ENCODE results near the gene PTPRN2.
"Not testable (repeated sequence)": the region's sequence is repeated elsewhere in the genome, so short reads cannot be mapped to it uniquely, and the experiment has no call there.

The PTPRN2 gene

DNA sequence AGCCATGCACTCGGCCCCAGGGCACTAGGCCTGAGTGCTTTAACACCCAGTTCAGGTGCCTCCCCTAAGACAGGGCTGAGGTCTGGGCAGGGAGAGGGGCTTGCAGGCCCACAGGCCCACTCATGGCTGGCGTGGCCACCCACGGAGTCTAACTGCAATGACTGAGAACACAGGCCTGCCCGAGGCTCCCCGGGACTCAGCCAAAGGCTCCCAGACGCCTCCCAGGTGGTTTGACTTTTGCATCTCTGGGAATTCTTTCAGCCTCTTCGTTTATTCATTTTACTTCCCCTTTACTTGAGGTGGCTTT is 37.3 kb downstream of the PTPRN2 start:
- FAIRE-seq = no peak

GRCh38 chr7:158549616-158550393 is 37.8 kb downstream of the PTPRN2 start:
- FAIRE-seq = no peak

- no peak for FAIRE-seq
These were observed 38.4 kb downstream of the PTPRN2 start for GRCh38 chr7:158549176-158549615.

GRCh38 chr7:158548726-158549125 is 38.9 kb downstream of the PTPRN2 start:
- no peak for FAIRE-seq

DNA sequence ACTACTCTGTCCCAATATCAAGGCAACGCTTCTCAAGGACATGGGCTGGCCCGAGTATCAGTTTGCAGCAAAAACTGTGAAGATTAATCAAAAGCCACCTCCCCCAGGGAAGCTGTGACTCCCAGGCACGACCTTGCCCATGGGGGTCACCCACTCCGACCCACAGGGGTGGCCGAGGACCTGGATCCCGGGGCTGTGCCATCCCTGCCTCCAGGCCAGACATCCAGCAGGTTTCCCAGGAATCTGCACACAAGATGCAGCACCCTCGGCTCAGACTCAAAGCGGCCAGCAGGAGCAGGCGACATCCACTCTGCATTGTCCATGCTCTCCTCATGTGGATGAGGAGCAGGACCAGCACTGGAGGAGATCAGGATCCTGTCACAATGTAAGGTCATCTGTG is 39.8 kb downstream of the PTPRN2 start:
- no peak for FAIRE-seq

DNA sequence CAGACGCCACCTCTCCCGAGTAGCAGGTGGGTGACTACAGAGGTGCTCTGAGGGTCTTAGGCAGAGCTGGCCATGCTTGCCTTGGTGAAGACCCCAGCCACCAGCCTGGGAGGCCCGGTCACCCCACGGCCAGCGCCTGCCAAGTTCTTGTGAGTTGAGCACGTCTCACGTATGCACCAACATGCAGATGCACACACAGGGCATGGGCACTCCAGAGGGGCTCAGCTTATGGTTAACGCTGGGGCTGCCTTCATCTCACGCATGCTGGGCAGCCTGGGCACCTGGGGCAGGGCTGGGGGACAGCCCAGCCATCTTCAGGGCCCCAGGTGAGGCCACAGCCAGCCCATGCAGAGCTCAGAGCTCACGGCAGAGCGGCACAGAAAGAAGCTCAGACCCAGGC is 41.0 kb downstream of the PTPRN2 start:
- FAIRE-seq = no peak

DNA sequence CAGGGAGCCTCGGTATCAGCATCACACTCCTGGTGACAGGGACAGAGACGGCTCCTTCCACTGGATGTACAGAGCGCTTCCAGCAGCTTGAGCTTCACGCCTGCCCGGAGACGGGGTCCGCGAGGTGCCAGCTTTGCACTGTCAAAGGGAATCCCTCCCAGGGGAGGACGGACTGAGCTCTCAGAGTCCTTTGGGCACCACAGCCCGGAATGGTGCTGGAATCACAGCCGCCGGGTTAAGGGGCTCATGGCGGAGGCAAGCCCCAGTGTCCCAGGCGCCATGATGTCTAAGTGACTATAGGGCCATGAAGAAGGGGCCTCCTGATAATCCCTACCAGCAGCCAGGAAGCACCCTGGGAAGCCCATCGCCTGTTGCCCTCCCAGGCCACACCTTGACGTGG is 41.4 kb downstream of the PTPRN2 start:
- FAIRE-seq = no peak

- no peak for FAIRE-seq
These were observed 42.9 kb downstream of the PTPRN2 start for GRCh38 chr7:158544708-158545107.

DNA sequence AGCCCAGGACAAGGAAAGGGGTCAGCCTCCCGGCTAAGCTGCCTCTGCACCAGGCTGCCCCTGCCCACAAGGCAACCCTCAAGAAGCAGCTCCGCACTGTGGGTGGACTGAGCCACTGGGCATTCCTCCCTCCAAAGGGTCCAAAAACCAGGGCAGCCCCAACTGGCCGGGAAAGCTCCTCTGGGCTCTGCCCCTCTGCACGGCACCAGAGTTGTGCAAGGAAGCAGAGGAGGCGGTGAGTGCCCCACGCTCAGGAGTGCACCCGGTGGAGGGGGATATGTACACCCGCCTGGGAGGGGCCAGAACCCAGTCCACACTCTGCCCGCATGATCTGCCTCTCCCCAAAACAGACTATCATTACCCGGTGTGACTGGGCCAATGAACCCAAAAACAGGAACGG is 43.8 kb downstream of the PTPRN2 start:
- no peak for FAIRE-seq

GRCh38 chr7:158542651-158543566 is 44.7 kb downstream of the PTPRN2 start:
- FAIRE-seq = no peak

DNA sequence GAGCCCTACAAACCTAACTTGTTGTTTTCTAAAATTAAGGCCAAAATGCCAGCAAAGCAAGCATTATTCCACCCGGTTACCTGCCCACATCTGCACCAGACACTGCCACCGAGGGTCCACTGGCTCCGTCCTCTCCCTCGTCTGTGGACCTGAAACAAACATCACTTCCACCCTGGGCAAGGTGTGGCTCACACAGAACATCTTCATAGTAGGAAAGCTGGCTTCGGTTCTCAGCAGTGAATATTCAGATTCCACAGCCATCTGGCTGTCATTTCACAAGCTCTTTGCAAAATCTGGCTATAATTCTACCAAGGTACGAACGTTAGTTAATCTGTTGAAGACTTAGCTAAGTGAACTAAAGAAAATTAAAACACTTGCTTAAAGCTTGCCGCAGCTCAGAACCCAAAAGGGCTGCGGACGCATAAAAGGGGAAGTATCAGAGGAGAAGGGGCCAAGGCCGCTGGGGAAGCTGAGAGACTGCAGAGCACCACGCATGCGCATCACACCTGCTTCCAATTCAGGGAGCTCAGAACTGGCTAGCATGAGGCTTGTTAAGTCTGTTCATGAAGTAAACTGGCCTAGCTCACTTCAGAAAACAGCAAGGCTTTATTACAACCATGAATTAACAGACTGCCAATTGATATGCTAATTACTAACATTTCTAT is 46.1 kb downstream of the PTPRN2 start:
- FAIRE-seq = no peak

DNA sequence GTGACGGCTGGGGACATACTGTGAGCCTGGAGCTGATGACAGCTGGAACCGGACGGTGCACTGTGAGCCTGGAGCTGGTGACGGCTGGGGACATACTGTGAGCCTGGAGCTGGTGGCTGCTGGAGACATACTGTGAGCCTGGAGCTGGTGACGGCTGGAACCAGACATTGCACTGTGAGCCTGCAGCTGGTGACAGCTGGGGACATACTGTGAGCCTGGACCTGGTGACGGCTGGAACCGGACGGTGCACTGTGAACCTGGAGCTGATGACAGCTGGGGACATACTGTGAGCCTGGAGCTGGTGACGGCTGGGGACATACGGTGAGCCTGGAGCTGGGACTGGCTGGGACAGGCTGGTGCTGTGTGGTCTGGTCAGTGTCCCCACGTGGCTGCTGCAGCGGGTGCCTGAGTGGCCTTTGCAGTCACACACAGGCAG is 47.9 kb downstream of the PTPRN2 start:
- no peak for FAIRE-seq

GRCh38 chr7:158538156-158538946 is 49.3 kb downstream of the PTPRN2 start:
- FAIRE-seq = no peak

DNA sequence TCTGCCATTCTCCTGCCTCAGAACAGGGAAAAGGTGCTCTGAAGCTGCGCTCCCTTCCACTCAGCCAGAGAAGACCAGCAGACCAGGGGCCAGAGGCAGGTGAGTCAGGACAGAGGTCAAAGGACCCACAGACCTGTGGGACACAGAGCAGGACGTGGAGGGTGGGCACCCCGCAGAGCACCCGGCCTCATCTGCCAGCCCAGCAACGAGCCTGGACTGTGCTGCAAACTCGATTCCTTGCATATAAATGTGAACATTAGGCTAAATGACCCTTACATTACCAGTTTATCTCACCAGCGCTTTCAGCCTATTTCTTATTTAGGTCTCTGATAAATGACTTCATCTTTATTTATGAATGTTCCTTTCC is 50.1 kb downstream of the PTPRN2 start:
- FAIRE-seq = no peak

DNA sequence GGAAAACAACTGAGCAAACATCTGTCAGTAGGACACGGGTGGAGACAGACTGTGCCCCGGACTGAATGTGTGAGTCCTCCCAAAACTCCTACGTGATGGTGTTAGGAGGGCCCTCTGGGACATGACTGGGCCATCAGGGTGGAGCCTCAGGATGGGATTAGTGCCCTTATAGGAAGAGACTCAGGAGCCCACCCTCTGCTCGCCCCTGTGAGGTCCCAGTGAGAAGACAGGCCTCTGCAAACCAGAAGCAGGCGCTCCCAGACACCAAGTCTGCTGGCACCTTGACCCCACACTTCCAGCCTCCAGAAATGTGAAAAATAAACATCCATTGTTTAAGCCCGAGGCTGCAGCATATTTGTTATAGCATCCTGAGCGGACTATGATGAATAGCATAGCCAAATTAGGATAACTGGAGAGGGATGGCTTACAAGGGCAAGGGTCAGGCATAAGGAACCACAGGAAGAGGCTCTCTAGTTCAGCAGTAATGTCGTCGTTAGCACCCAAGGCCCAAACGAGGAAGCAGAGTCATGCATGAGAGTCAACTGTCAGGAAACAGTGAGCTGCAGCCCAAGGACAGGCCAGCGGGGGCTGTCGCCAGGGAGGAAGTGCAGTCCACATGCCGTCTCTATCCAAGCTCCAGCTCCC is 50.6 kb downstream of the PTPRN2 start:
- no peak for FAIRE-seq

GRCh38 chr7:158535079-158535478 is 52.5 kb downstream of the PTPRN2 start:
- FAIRE-seq = no peak

GRCh38 chr7:158534598-158534997 is 53.0 kb downstream of the PTPRN2 start:
- FAIRE-seq = no peak

DNA sequence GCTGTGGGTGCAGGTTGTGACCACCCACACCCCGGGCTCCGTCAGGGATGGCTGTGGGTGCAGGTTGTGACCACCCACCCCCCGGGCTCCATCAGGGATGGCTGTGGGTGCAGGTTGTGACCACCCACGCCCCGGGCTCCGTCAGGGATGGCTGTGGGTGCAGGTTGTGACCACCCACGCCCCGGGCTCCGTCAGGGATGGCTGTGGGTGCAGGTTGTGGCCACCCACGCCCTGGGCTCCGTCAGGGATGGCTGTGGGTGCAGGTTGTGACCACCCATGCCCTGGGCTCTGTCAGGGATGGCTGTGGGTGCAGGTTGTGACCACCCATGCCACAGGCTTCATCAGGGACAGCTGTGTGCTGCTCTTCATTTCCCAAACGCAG is 53.5 kb downstream of the PTPRN2 start:
- FAIRE-seq = not testable (repeated sequence)

GRCh38 chr7:158533386-158534133 is 54.1 kb downstream of the PTPRN2 start:
- FAIRE-seq = no peak

DNA sequence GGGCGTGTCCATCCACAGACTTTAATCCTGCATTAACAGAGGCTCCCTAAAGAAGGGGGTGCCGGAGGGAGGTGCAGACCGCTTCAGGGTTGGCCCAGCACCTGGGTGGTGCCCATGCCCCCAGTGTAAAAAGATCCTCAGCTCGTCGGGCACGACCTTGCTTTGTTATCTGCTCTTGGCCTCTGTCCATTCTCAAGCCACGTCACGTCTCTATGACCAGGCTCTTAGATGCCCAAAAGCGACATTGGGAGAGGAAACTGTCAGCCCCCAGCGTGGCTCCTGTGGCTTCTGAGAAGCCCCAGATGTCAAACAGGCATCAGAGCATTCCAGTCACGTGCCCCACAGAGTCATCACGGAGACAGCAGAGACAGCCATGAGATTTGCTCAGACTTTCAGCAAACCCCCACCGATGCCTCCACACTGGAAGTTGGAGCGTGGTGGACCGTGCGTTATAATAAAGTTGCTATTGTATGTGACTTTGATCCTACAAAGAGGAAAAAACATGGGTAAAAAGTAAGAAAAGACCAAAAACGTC is 55.5 kb downstream of the PTPRN2 start:
- no peak for FAIRE-seq

DNA sequence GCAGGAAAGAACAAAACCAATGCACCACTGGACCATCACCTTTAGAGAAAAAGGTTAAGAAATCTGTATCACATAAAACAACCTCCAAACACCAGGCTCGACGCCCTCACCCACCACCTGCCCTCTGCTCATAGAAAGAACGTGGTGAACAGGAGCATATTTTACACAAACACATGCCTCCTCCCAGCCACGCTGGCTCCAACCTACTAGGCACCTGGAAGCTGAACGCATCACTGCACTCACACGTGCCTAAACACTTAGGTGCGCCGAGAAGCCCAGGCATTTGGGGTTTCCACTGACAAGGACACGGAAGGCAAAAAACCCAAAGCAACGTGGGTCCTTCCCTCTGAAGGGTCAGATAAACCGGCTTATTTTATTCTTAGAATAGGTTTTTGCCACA is 56.0 kb downstream of the PTPRN2 start:
- no peak for FAIRE-seq

All from islet of Langerhans (tissue), 1 donor.